ENCODE results near the gene STX11.
"Not testable (repeated sequence)": the region's sequence is repeated elsewhere in the genome, so short reads cannot be mapped to it uniquely, and the experiment has no call there.

The STX11 gene
- long read RNA-seq, donor 1: 0 reads
- long read RNA-seq, donor 2, partial matches to known transcripts: 0 of 2 reads
- long read RNA-seq, donor 2, other reads (novel, unspliced or antisense): 0 of 2 reads
- long read RNA-seq, donor 3, partial matches to known transcripts: 0 of 1 reads
- long read RNA-seq, donor 3, other reads (novel, unspliced or antisense): 0 of 1 reads
- long read RNA-seq, donor 4, partial matches to known transcripts: 0 of 1 reads
- long read RNA-seq, donor 4, other reads (novel, unspliced or antisense): 0 of 1 reads
- long read RNA-seq, donor 5: 0 reads
- long read RNA-seq, donor 6, partial matches to known transcripts: 0 of 1 reads
- long read RNA-seq, donor 6, other reads (novel, unspliced or antisense): 0 of 1 reads
- long read RNA-seq, donor 7: 0 reads
- long read RNA-seq, donor 8, partial matches to known transcripts: 0 of 1 reads
- long read RNA-seq, donor 8, other reads (novel, unspliced or antisense): 0 of 1 reads

GRCh38 chr6:144149894-144150709, at the start of gene STX11:
Gene STX11 (plus strand): TSS chr6:144150517. CDS start chr6:144186628, 36,111 bp downstream.
- DNase-seq: peak; percentile 81

- no peak for DNase-seq
Observed at GRCh38 chr6:144103026-144103563, 47.2 kb upstream of the STX11 start.

- no peak for DNase-seq
Observed at GRCh38 chr6:144104488-144104887, 45.8 kb upstream of the STX11 start.

GRCh38 chr6:144104898-144105487, 45.3 kb upstream of the STX11 start:
- DNase-seq: peak; percentile 19

GRCh38 chr6:144106206-144106605, 44.1 kb upstream of the STX11 start:
- no peak for DNase-seq

DNA sequence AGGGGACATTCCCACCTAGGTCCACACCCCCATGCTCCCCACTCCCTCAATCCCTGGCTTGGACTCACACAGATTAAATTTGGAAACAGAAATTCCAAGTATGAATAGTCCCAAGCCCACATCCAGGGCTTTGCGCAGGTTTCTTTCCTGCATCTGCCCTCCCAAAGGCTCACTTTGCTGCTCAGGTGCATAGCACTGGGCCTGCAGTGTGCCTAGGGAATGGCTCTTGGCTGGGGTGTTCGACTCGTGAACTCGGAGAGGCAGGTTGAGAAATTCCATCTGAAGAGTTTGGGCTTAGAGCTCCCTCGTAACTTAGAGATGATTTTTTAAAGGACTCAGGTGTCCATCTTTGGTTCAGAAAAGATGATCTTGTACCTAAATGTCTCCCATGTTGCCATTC, 40.1 kb upstream of the STX11 start:
- no peak for DNase-seq

GRCh38 chr6:144113366-144113765, 37.0 kb upstream of the STX11 start:
- no peak for DNase-seq

DNA sequence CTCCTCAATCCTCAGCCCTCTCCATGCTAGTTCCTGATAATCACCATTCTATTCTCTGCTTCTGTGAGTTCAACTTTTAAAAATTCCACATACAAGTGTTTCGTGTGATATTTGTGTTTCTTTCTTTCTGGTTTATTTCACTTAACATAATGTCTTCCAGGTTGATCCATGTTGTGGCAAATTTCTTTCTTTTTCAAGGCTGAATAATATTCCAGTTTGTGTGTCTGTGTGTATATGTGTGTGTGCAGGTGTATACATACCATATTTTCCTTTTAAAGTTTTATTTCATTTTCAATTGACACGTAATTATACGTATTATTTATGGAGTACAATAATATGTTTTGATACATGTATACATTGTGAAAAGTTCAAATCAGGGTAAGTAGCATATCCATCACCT, 35.1 kb upstream of the STX11 start:
- DNase-seq: no peak

- DNase-seq: no peak
Observed at GRCh38 chr6:144119376-144119775, 30.9 kb upstream of the STX11 start.

DNA sequence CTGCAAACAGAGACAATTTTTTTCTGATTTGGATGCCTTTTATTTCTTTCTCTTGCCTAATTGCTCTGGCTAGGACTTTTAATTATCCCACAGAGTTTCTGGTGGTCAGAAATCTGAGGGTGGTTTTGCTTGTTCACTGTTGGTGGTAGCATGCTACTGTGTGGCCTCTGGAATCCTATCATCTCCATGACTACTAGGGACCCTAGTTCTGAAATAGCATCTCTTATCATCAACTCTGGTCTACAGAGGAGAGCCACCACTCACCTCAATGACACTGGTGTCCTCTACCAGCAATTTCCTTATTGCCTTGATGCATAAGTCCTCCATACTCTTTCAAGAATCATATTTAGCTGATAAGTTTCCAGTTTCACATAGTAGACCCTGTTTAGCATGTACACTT, 27.5 kb upstream of the STX11 start:
- no peak for DNase-seq

GRCh38 chr6:144123421-144123820, 26.9 kb upstream of the STX11 start:
- no peak for DNase-seq

DNA sequence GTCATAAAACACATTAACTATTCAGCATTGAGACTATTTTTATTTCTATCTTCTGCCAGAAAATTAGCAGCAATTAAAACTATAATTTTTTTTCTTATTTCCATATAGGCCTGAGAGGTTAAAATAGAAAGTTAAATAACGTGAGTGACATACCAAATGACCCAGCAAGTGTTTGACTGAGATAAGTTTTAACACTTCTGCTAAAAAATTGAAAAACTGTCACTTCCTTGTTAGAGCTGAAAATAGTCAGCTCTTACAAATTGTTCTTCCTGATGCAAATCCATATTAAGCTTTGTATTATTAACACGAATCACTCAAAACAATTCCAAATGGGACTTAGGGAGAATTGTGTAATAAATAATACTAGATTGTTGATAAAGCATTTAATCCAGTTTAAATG, 26.5 kb upstream of the STX11 start:
- DNase-seq: no peak

DNA sequence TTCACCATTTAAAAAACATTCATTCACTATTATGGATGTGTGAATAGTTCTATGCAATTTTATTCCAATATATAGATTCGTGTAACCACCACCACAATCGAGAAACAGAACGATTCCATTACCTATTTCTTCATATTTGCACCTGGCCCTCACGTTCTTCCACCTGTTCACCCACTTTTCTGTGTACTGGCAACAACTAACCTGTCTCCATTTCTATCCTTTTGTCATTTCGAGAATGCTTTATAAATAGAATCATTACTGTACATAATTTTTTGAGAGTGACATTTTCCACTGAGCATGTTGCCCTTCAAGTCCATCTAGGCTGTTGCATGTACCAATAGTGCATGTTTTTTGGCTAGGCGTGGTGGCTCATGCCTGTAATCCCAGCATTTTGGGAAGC, 23.2 kb upstream of the STX11 start:
- no peak for DNase-seq

- no peak for DNase-seq
Observed at GRCh38 chr6:144129469-144129868, 20.8 kb upstream of the STX11 start.

DNA sequence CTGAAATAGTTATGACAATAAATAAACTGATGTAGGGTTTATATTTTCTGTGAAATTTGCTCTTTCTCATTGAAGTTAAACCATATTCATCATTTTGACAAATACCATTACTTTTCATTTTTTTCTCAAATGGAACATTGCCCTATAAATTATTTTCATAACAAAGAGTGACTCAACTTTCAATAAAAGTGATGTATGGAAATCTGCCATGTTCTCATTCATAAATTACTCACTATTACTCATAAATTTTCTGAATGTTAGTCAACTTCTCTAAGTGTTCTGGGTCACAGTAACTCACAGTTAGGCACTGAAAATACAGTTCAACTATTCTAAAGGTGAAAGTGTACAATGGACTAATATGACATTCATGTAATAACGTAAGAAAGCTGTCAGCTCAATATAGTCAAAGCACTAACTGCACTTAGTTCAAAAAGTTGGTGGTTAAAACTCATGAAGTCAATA, 19.0 kb upstream of the STX11 start:
- DNase-seq: no peak

GRCh38 chr6:144132167-144132690, 18.1 kb upstream of the STX11 start:
- DNase-seq: not testable (repeated sequence)

DNA sequence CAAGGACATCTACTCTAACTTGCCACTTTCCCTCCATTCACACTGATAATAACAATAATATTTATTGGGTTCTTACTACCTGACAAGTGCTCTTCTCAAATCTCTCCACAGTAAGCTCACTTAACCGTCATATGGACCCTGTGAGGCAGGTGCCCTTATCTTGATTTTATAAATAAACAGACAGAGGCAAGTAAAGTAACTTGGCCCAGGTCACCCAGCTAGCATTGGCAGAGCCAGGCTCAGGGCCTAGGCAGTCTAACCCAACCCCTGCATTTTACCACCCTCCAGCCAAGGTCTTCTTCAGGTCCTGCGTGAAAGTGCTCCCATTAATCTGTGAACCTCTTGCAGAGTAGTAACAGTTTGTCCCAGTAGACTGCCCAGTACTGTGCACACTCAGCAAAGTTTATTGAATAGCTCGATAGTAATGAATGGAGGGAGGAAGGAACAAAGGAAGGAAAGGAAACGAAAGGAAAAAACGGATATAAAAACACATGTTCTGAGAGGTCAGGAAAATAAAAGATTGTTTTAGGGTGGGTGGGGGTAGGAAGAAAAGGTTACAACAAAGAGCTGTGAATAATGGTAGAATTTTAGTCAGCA, 17.0 kb upstream of the STX11 start:
- DNase-seq: no peak

GRCh38 chr6:144134176-144134575, 16.1 kb upstream of the STX11 start:
- DNase-seq: no peak

GRCh38 chr6:144134737-144135136, 15.6 kb upstream of the STX11 start:
- no peak for DNase-seq

DNA sequence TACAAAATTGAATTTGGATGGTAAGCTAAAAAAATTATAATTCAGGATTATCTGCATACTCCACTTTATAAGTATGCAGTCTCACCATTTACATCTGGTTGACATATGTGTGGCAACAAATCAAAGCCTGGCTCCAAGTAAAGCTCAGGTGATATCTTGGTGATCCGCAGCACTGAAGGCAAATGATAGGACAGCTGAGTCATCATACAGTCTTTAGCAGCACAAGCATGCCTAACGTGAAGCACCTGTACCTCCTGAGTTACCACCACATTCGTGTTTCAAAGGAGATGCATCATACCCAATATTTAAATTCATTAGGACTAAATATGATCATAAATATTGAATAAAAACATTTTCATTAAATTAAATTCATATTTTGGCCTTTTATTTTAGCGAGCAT, 11.8 kb upstream of the STX11 start:
- DNase-seq: no peak

- DNase-seq: no peak
Observed at GRCh38 chr6:144139817-144140216, 10.5 kb upstream of the STX11 start.

DNA sequence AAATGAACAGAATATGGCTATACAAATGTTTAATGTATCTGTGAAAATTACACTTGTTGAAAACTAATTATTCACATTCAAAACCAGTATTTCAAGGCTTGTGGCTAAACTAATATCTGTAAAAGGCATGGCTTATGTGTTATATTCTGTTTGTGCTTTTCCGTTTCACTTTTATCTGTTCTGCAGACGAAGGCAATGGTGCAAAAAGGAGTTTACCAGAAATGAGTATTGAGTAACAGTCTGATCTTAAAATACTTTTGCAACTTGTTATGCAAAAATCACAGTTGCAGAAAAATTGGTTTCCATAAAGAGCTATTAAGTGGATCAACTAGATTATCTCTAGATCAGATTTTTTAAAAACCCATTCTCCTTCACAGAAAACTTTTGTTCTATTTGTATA, 9.4 kb upstream of the STX11 start:
- no peak for DNase-seq
